IMR-90 (cell line): Measurements from ENCODE around the gene PATE1. TPM values are rescaled to one million over a fixed set of nuclear protein-coding genes. Genes with fewer than 3 reads are reported as not detected.

Experiments used
- ATAC-seq: fragments of 200-7000 bp; cut with Tn5 transposase; 2 replicates; pipeline ENCODE4 v1.9.1; 2020; ENCODE audit warnings: low read depth, mild to moderate bottlenecking, moderate library complexity
- BruUV-seq: library from RNA; stranded (reverse); fragments of 400-500 nt; replicated peaks from 2 replicates; lab custom pipeline; 2021; lab: Mats Ljungman, UMichigan
- CTCF ChIA-PET: fragments of 300-600 bp; formaldehyde crosslinking; extraction: SDS; loops from one replicate; lab custom pipeline; 2021; ENCODE audit warnings: antibody characterized with exemption; lab: Yijun Ruan, JAX
- POLR2A ChIA-PET: fragments of 300-600 bp; sonication (Branson Sonifier 250); formaldehyde crosslinking; loops from one replicate; lab custom pipeline; 2022; ENCODE audit warnings: antibody characterized with exemption; ENCODE audit not compliant: unreplicated experiment; lab: Charles Lee
- DNase-seq: peaks from one replicate; pipeline ENCODE4 v3.0.0; 2013
- H2AFZ ChIP-seq: replicated peaks from 2 replicates; pipeline ENCODE3; 2013; ENCODE audit warnings: low read length, mild to moderate bottlenecking; ENCODE audit not compliant: poor library complexity
- H2AK5ac ChIP-seq: 2 replicates; pipeline ENCODE4 v1.6.1; 2013; ENCODE audit warnings: low read depth, low read length, inconsistent platforms
- H2AK9ac ChIP-seq: replicated peaks from 2 replicates; pipeline ENCODE3; 2013; ENCODE audit warnings: mild to moderate bottlenecking, low read depth, low read length, moderate library complexity; ENCODE audit not compliant: poor library complexity
- H2BK120ac ChIP-seq: 2 replicates; pipeline ENCODE4 v1.6.1; 2013; ENCODE audit warnings: low read depth, low read length, inconsistent platforms
- H2BK15ac ChIP-seq: 3 replicates; pipeline ENCODE4 v1.6.1; 2013; ENCODE audit warnings: low read depth, low read length, inconsistent platforms
- H2BK20ac ChIP-seq: 2 replicates; pipeline ENCODE4 v1.6.1; 2013; ENCODE audit warnings: low read depth, mild to moderate bottlenecking, inconsistent platforms, low read length, moderate library complexity
- H2BK5ac ChIP-seq: 2 replicates; pipeline ENCODE4 v1.6.1; 2013; ENCODE audit warnings: mild to moderate bottlenecking, low read depth, low read length, inconsistent platforms; ENCODE audit not compliant: poor library complexity, severe bottlenecking
- H3K14ac ChIP-seq: replicated peaks from 2 replicates; pipeline ENCODE4 v1.6.1; 2013; ENCODE audit warnings: low read depth, low read length, inconsistent platforms
- H3K18ac ChIP-seq: 2 replicates; pipeline ENCODE4 v1.6.1; 2013; ENCODE audit warnings: low read depth, low read length, control low read depth
- H3K23ac ChIP-seq: 2 replicates; pipeline ENCODE4 v1.6.1; 2013; ENCODE audit warnings: low read depth, low read length, inconsistent platforms
- H3K27ac ChIP-seq: 2 replicates; pipeline ENCODE4 v1.5.1; 2013; ENCODE audit warnings: mild to moderate bottlenecking, control low read depth, low read length; ENCODE audit not compliant: insufficient read depth
- H3K27me3 ChIP-seq: 2 replicates; pipeline ENCODE4 v1.6.1; 2013; ENCODE audit warnings: low read length; ENCODE audit not compliant: control insufficient read depth, insufficient read depth
- H3K36me3 ChIP-seq: 2 replicates; pipeline ENCODE4 v1.6.1; 2013; ENCODE audit warnings: low read length, mixed read lengths; ENCODE audit not compliant: control insufficient read depth, insufficient read depth
- H3K4ac ChIP-seq: 2 replicates; pipeline ENCODE4 v1.6.1; 2013; ENCODE audit warnings: low read depth, low read length, inconsistent platforms
- H3K4me1 ChIP-seq: 2 replicates; pipeline ENCODE4 v1.6.1; 2013; ENCODE audit warnings: low read length, mixed read lengths; ENCODE audit not compliant: control insufficient read depth, insufficient read depth
- H3K4me2 ChIP-seq: 2 replicates; pipeline ENCODE4 v1.6.1; 2013; ENCODE audit warnings: low read depth, mild to moderate bottlenecking, control low read depth, low read length, moderate library complexity
- H3K4me3 ChIP-seq: 2 replicates; pipeline ENCODE4 v1.5.1; 2013; ENCODE audit warnings: low read depth, mild to moderate bottlenecking, control low read depth, low read length, moderate library complexity; ENCODE audit not compliant: insufficient read depth
- H3K56ac ChIP-seq: 2 replicates; pipeline ENCODE4 v1.6.1; 2013; ENCODE audit warnings: low read length, inconsistent platforms; ENCODE audit not compliant: insufficient read depth; ENCODE audit errors: extremely low read depth
- H3K79me1 ChIP-seq, 2 experiments: 2 replicates each; pipeline ENCODE4 v1.6.1; 2013; ENCODE audit warnings: low read length in 2 of 2, inconsistent platforms in 1 of 2, low read depth in 1 of 2
- H3K9ac ChIP-seq: 2 replicates; pipeline ENCODE4 v1.6.1; 2013; ENCODE audit warnings: low read depth, low read length, control low read depth
- H3K9me1 ChIP-seq: 2 replicates; pipeline ENCODE4 v1.6.1; 2013; ENCODE audit warnings: low read length, inconsistent platforms; ENCODE audit not compliant: insufficient read depth
- H3K9me3 ChIP-seq: 2 replicates; pipeline ENCODE4 v1.6.1; 2013; ENCODE audit warnings: low read length; ENCODE audit not compliant: control insufficient read depth, insufficient read depth
- H4K20me1 ChIP-seq: 2 replicates; pipeline ENCODE4 v1.6.1; 2013; ENCODE audit warnings: low read length, inconsistent platforms; ENCODE audit not compliant: insufficient read depth
- H4K5ac ChIP-seq: 2 replicates; pipeline ENCODE4 v1.6.1; 2013; ENCODE audit warnings: mild to moderate bottlenecking, low read depth, low read length, control low read depth
- H4K8ac ChIP-seq, 2 experiments: 2 replicates each; pipeline ENCODE4 v1.6.1; 2013; ENCODE audit warnings: low read depth in 2 of 2, low read length in 2 of 2, control low read depth in 1 of 2, inconsistent platforms in 1 of 2
- H4K91ac ChIP-seq: 2 replicates; pipeline ENCODE4 v1.6.1; 2013; ENCODE audit warnings: low read depth, low read length, inconsistent platforms; ENCODE audit not compliant: insufficient read depth
- CHD1 ChIP-seq: IDR thresholded peaks from 2 replicates; pipeline ENCODE4 v1.6.1; 2012; ENCODE audit warnings: low read depth, low read length, improper control_type of control experiment
- CTCF ChIP-seq: conservative IDR thresholded peaks from 2 replicates; pipeline ENCODE4 v1.5.1; 2012; ENCODE audit warnings: mild to moderate bottlenecking, low read depth, low read length, improper control_type of control experiment
- RFX5 ChIP-seq: IDR thresholded peaks from 2 replicates; pipeline ENCODE4 v1.8.0; 2012; ENCODE audit warnings: low read depth, mild to moderate bottlenecking, low read length, moderate library complexity
- WGBS, 2 experiments: methylation state at CpG; one replicate each; pipeline versions ENCODE4 v1.1.5 to v1.1.7; 2013; ENCODE audit warnings: missing lambda C conversion rate in 2 of 2; ENCODE audit not compliant: insufficient read length in 1 of 2; ENCODE audit errors: extremely low coverage in 2 of 2; 5-methylcytosine and 5-hydroxymethylcytosine counted together
- dilution Hi-C: fragments of 300-500 bp; cut with HindIII; formaldehyde crosslinking; loops from one replicate; pipeline ENCODE4 v1.14.3; 2018; ENCODE audit warnings: low sequenced_read_pairs; ENCODE audit not compliant: unreplicated experiment
- in situ Hi-C: fragments of 300-500 bp; cut with MboI; formaldehyde crosslinking; loops from 3 replicates; pipeline ENCODE4 v1.14.3; 2019; ENCODE audit warnings: low sequenced_read_pairs, inconsistent platforms, mixed read lengths
- intact Hi-C: fragments of 100-400 bp; cut with micrococcal nuclease; formaldehyde crosslinking; loops from 2 replicates; pipeline ENCODE4 v1.10.0; 2022
- polyA plus RNA-seq, 3 experiments: library from polyadenylated mRNA; depleted of rRNA; stranded (reverse); fragments of >200 nt; gene quantifications; 2 replicates each; pipeline ENCODE4 v1.2.3, GENCODE V29; 2012; ENCODE audit warnings: low replicate concordance in 1 of 3
- total RNA-seq: library from RNA; depleted of rRNA; stranded (reverse); fragments of >200 nt; gene quantifications from 2 replicates; pipeline ENCODE4 v1.2.3, GENCODE V29; 2012

Gene PATE1
- total and polyA plus RNA-seq, 2 of the 4 experiments (the other 2 are of a cell fraction), result not detected

GRCh38 chr11:125762445-125762844 is 16.4 kb downstream of the PATE1 start:
- no peak overlapping the region for H3K56ac ChIP-seq
- no peak overlapping the region for H2BK120ac ChIP-seq
- ChIA-PET POLR2A (no interaction called here), CTCF (no interaction called here)
- no peak overlapping the region for H2AK9ac ChIP-seq
- whole genome bisulfite sequencing, 2 experiments, result no CpG with 5 or more reads among the region's 1 CpG
- H2AFZ ChIP-seq, result no peak overlapping the region
- no peak overlapping the region for H2BK5ac ChIP-seq
- H3K27ac ChIP-seq, result no peak overlapping the region
- no peak for DNase-seq
- no peak overlapping the region for H3K9ac ChIP-seq
- no peak for ATAC-seq
- dilution Hi-C loops (no loop called here), in situ Hi-C loops (no loop called here), intact Hi-C loops (no loop called here)
- H2AK5ac ChIP-seq, result no peak overlapping the region
- no peak overlapping the region for H4K91ac ChIP-seq
- H3K4ac ChIP-seq, result no peak overlapping the region
- no peak overlapping the region for H3K23ac ChIP-seq
- 0 out of 2 replicates have a peak, but pooled peaks cover 2% of the 10 kb centered on the region for H3K27me3 ChIP-seq
- no peaks in the 10 kb centered on the region for H4K20me1 ChIP-seq
- H4K8ac ChIP-seq, result no peak overlapping the region
- no TSS peak for BruUV-seq
- no peaks in the 10 kb centered on the region for H3K79me1 ChIP-seq
- H4K5ac ChIP-seq, result no peak overlapping the region
- no peak overlapping the region for H3K4me3 ChIP-seq
- H3K4me2 ChIP-seq, result no peak overlapping the region
- H2BK20ac ChIP-seq, result no peak overlapping the region
- no peak overlapping the region for H2BK15ac ChIP-seq
- H3K9me1 ChIP-seq, result no peaks in the 10 kb centered on the region
- H3K36me3 ChIP-seq, result no peaks in the 10 kb centered on the region
- H3K9me3 ChIP-seq, result no peaks in the 10 kb centered on the region
- no peaks in the 10 kb centered on the region for H3K4me1 ChIP-seq
- no peak overlapping the region for H3K18ac ChIP-seq
- no peak for TF ChIP-seq RFX5
- TF ChIP-seq CTCF, result no peak
- no peak for TF ChIP-seq CHD1
- H3K14ac ChIP-seq, result no peak overlapping the region
